ENCODE data around the gene ST6GALNAC1. TPM values are rescaled to one million over a fixed set of nuclear protein-coding genes. Genes with fewer than 3 reads are reported as not detected.

Gene ST6GALNAC1
- total RNA-seq, 2 experiments from 2014 or later: 1.8 to 2.5 TPM

GRCh38 chr17:76660656-76661042 lies 17.1 kb upstream of the ST6GALNAC1 start:
- Mint-ChIP-seq H3K9me3 (no peaks in the 10 kb centered on the region), H3K27me3 (no peaks in the 10 kb centered on the region), H3K36me3 (ENCODE audit: low read depth) (no peaks in the 10 kb centered on the region), H3K4me1 (ENCODE audit: low read depth) (peaks cover 36% of the 10 kb centered on the region), H3K4me3 (no peak overlapping the region), H3K27ac (peak overlapping the region; percentile 69)
- H3K27me3 ChIP-seq (ENCODE audit: control insufficient read depth in 1 of 2, insufficient read depth in 2 of 2, low read length in 2 of 2): no peaks in the 10 kb centered on the region
- H3K9me3 ChIP-seq (ENCODE audit: control insufficient read depth in 1 of 2, insufficient read depth in 1 of 2, low read length in 2 of 2): no peaks in the 10 kb centered on the region
- H3K4me3 ChIP-seq (ENCODE audit: low read length): no peak overlapping the region
- TF ChIP-seq, protein P1, sequence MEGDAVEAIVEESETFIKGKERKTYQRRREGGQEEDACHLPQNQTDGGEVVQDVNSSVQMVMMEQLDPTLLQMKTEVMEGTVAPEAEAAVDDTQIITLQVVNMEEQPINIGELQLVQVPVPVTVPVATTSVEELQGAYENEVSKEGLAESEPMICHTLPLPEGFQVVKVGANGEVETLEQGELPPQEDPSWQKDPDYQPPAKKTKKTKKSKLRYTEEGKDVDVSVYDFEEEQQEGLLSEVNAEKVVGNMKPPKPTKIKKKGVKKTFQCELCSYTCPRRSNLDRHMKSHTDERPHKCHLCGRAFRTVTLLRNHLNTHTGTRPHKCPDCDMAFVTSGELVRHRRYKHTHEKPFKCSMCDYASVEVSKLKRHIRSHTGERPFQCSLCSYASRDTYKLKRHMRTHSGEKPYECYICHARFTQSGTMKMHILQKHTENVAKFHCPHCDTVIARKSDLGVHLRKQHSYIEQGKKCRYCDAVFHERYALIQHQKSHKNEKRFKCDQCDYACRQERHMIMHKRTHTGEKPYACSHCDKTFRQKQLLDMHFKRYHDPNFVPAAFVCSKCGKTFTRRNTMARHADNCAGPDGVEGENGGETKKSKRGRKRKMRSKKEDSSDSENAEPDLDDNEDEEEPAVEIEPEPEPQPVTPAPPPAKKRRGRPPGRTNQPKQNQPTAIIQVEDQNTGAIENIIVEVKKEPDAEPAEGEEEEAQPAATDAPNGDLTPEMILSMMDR (IDR thresholded peaks at IDR 0.05): no peak
- ChIA-PET POLR2A (interaction anchor here (1.0 to 1.8 kb wide), 2 partner anchors 11 to 53 kb away, joined by 4 to 12 read pairs; no protein-coding TSS in a partner anchor), CTCF (interaction anchor here (1.3 to 1.7 kb wide), 3 partner anchors 10 to 102 kb away, joined by 3 to 4 read pairs (median 3); no protein-coding TSS in a partner anchor)
- peaks cover 37% of the 10 kb centered on the region for H3K4me1 ChIP-seq (ENCODE audit: insufficient read depth, low read length)
- intact Hi-C loops (cut with DNase I, micrococcal nuclease): no loop called here
- DNase-seq (no peak), ATAC-seq (ENCODE audit: poor library complexity) (no peak)
- no peaks in the 10 kb centered on the region for H3K36me3 ChIP-seq (ENCODE audit: insufficient read depth, low read length)
- H3K27ac ChIP-seq (ENCODE audit: low read depth in 1 of 2, low read length in 2 of 2): no peak overlapping the region

DNA sequence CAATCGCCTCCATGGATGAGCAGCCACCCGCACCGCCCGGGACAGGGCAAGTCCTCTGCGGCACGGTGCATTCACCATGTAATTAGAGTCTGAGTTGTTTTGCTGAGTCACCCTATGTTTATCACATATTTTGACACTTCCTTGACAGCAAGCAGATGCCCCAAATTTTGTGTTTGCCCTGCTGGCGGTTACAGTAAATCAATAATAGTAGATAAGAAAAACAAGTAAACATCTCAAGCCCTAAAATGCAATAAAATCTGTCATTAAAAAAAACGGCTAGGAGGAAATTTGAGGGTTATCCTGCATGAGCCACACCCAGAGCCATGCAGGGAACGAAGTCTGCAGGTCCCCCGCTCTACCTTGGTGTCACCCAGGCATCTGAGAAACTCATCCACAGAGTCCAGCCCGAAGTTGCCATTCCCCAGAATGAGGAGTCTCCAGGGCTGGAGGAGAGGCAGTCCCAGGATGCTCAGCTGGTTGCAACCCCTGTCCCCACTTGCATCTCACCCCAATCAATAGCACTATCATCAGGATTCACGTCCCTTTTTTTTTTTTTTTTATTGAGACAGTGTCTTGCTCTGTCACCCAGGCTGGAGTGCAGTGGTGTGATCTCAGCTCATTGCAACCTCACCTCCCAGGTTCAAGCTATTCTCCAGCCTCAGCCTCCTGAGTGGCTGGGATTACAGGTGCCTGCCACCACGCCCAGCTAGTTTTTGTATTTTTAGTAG lies 16.5 kb upstream of the ST6GALNAC1 start:
- ChIA-PET CTCF (interaction anchor here (1.3 to 1.7 kb wide), 2 partner anchors 21 to 102 kb away, joined by 3 to 4 read pairs; no protein-coding TSS in a partner anchor), POLR2A (interaction anchor here (1.0 to 1.8 kb wide), 2 partner anchors 11 to 53 kb away, joined by 4 to 12 read pairs; no protein-coding TSS in a partner anchor)
- Mint-ChIP-seq H3K9me3 (no peaks in the 10 kb centered on the region), H3K27ac (peak overlapping the region; percentile 69), H3K36me3 (ENCODE audit: low read depth) (no peaks in the 10 kb centered on the region), H3K27me3 (no peaks in the 10 kb centered on the region), H3K4me1 (ENCODE audit: low read depth) (peaks cover 36% of the 10 kb centered on the region), H3K4me3 (peak overlapping the region; percentile 18)
- Histone ChIP-seq H3K27me3 (ENCODE audit: control insufficient read depth in 1 of 2, insufficient read depth in 2 of 2, low read length in 2 of 2) (no peaks in the 10 kb centered on the region), H3K4me3 (ENCODE audit: low read length) (no peak overlapping the region), H3K36me3 (ENCODE audit: insufficient read depth, low read length) (no peaks in the 10 kb centered on the region), H3K9me3 (ENCODE audit: control insufficient read depth in 1 of 2, insufficient read depth in 1 of 2, low read length in 2 of 2) (no peaks in the 10 kb centered on the region), H3K4me1 (ENCODE audit: insufficient read depth, low read length) (peaks cover 37% of the 10 kb centered on the region), H3K27ac (ENCODE audit: low read depth in 1 of 2, low read length in 2 of 2) (no peak overlapping the region)
- intact Hi-C loops (cut with DNase I, micrococcal nuclease): no loop called here
- TF ChIP-seq, protein P1 (IDR thresholded peaks at IDR 0.05): no peak
- peak in 8 of 14 experiments; percentile 6 to 61 (median 42) for DNase-seq
- peak; percentile 79 for ATAC-seq (ENCODE audit: poor library complexity)

DNA sequence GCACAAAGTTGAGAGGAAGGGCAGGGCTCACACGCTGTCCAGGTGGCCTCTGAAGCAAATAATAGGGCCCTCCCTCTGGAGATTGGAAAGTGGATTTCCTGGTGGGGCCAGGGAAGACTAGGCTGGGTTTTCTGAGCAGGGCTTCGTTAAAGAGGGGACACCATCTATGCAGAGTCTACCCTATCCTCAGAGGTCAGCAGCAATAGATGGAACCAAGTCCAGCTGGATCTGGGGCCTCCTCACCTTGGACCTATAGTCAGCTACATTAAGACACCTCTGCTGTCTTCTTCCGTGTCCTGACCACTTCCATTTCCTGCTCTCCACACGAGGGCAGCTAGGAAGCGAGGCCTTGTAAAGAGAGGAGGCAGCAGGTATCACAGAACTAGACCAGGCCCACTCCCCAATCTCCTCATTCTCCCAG lies 14.7 kb upstream of the ST6GALNAC1 start:
- no peak overlapping the region for H3K27ac ChIP-seq (ENCODE audit: low read depth in 1 of 2, low read length in 2 of 2)
- no peaks in the 10 kb centered on the region for H3K36me3 ChIP-seq (ENCODE audit: insufficient read depth, low read length)
- no peak overlapping the region for H3K4me3 ChIP-seq (ENCODE audit: low read length)
- CTCF ChIA-PET: interaction anchor here (1.2 to 1.4 kb wide), 2 partner anchors 23 to 34 kb away, joined by 3 to 4 read pairs; no protein-coding TSS in a partner anchor
- POLR2A ChIA-PET: interaction anchor here (1.3 to 1.8 kb wide), 2 partner anchors 13 to 34 kb away, joined by 5 to 7 read pairs; no protein-coding TSS in a partner anchor
- no peaks in the 10 kb centered on the region for H3K9me3 Mint-ChIP-seq
- H3K4me3 Mint-ChIP-seq: peak overlapping the region; percentile 62
- peak in 2 of 14 experiments; percentile 29 to 40 for DNase-seq
- no peaks in the 10 kb centered on the region for H3K27me3 ChIP-seq (ENCODE audit: control insufficient read depth in 1 of 2, insufficient read depth in 2 of 2, low read length in 2 of 2)
- intact Hi-C loops (cut with DNase I, micrococcal nuclease): no loop called here
- peaks cover 37% of the 10 kb centered on the region for H3K4me1 ChIP-seq (ENCODE audit: insufficient read depth, low read length)
- H3K36me3 Mint-ChIP-seq (ENCODE audit: low read depth): no peaks in the 10 kb centered on the region
- TF ChIP-seq, protein P1 (IDR thresholded peaks at IDR 0.05): no peak
- no peak for ATAC-seq (ENCODE audit: poor library complexity)
- peak overlapping the region; percentile 55 for H3K27ac Mint-ChIP-seq
- H3K4me1 Mint-ChIP-seq (ENCODE audit: low read depth): peaks cover 36% of the 10 kb centered on the region
- no peaks in the 10 kb centered on the region for H3K27me3 Mint-ChIP-seq
- no peaks in the 10 kb centered on the region for H3K9me3 ChIP-seq (ENCODE audit: control insufficient read depth in 1 of 2, insufficient read depth in 1 of 2, low read length in 2 of 2)

All from CD4-positive, alpha-beta T cell (primary cell).